ENCODE data around the gene PTPRD.

Gene PTPRD

GRCh38 chr9:8845808-8846207 is 1767.0 kb downstream of the PTPRD start:
- no peak for DNase-seq

DNA sequence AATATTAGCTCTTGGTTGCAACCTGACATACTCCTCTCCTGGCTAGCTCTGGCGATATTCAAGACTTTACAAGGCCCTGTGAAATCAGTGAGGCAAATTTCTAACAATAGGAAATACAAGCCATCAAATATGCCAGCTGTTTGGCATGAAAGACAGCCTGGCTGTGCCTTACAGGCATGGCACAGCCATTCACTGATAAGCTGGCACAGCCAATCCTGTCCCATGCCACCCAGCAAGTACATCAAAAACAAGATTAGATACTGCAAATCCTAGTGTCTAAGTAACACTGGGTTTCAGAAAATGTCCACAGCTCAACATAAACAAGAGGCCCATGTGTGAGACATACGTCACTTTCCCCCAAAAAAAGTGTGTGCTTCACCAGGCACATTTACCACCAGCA is 1767.4 kb downstream of the PTPRD start:
- DNase-seq: no peak

DNA sequence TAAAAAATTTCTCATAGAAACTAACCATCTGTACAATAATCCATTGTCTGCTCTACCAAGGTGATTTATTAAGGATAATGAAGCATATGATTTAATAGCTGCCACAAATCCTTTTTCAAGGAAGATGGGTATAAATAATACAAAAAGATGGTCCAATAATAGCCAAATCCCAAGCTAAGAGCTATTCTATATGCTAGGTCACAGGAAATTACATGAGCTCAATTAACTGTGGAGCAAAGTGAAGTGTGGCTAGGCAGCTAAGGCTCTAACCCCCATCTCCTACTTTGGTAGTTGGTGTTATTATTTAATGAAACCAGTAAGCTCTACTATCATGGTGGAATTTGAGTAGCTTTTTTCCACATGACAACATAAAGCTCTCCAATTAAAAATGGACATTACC is 1768.3 kb downstream of the PTPRD start:
- no peak for DNase-seq

DNA sequence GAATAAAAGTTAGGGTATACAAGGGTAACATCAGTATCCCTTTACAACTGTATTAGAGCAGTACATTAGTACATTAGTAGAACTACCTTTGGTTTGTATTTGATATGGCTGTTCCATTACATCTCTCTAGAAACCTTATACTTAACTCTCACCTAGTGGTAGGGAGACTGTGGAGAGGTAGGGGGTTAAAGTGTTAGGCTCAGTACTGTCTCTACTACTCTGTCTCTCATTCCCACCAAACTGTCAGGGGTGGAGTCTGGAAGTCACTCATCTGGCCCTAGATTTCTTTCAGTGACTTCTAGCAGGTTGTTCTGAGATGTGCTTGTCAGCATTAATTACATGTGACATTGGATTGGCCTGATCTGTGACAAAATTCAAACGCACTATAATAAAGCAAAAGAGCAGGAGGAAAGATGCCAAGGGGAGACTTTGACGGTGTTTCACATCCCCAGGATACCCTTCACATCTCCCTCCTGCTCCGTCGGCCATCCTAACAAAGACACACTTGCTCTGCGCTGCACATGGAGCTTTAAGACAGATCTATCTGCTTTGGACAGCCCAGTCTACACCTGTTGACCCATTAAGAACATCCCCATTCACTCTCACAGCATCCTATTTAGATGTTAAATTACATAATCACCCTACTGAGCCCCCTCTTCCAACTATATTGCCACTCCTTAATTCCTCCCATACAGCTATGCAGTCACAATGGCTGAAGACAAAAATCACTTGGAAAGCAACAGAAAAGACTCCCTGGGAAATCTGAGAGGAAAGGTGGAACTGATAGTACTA is 1770.2 kb downstream of the PTPRD start:
- DNase-seq: no peak

DNA sequence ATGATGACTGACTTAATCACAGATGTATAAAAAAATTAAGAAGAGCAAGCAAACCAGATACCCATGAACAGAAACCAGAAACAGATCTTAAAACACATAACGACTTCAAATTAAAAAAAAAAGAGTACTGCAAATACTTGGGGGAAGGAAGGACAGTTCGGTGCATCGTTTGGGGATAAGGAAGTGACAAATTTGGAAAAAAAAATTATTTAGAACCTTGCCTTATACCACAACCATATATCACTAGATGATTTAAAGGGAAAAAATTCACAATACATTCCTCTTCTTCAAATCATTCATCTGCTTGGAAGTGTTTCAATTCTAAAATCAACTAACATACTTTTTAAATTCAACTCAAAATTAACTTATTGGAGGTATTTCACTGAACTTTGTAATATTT is 1774.7 kb downstream of the PTPRD start:
- no peak for DNase-seq

DNA sequence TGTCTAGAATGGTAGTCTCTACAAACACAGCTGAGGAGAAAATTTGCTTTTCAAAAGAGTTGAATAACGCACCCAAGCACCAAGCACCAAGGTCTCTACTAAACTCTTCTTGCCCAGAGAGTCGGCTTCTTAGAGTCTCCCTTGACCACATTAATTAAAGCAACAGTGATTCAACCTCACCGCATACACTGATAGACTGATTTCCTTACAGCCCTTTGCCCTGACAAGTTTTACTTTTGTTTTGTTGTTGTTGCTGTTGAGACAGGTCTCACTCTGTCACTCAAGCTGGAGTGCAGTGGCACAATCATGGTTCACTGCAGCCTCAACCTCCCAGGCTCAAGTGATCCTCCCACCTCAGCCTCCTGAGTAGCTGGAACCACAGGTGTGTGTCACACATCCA is 1777.5 kb downstream of the PTPRD start:
- DNase-seq: no peak

DNA sequence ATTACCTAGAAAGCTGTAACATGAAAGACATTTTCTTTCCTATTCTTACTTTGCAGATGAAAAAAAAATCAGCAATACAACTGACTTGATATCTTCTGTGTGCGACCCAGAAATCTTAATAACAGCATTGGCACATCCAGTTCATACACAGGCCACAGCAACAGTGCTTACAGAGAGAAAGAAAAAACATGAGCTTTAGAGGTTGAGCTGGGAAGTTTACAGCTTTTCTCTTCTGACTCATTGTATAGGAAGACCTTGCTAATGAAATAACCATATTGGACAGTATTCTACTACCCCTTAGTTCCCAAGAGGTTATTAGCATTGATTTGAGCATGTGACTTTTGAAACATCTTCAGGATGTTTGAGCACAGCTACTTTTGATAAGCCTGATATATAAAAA is 1779.8 kb downstream of the PTPRD start:
- no peak for DNase-seq

- DNase-seq: no peak
Observed at GRCh38 chr9:8832386-8832785, 1780.4 kb downstream of the PTPRD start.

DNA sequence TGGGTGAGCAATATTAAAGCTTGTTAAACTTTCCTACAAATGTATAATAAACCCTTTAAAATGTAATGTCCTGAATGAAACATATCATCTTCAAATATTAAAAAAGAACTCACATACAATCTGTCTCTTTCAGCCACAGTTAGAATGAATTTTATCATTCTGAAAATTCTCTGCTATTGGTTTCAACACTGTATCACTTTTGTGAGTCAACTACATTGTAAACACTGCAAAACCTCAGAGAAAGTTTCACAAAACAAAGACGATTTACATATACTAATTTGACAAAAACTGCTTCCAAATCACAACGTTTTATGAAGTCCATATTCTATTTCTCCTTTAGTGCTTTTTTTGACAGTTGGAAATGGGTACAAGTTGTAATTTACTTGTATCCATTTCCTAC is 1781.2 kb downstream of the PTPRD start:
- no peak for DNase-seq

DNA sequence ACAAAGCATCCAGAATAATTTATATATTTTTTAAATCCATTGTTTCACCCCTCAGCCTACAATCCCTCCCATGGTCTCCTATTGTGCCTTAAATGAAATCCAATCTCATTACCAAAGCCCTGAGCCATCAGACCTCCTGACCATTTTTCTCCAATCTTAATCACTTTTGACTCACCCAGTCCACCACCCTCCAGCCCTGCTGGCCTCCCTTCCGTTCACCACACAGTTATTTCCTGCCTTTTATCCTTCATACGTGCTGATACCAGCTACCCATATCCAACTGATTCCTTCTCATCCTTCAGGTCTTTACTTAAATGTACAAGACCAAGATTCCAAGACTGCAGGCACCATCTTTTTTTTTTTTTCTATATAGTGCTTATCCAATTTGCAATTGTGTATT is 1786.5 kb downstream of the PTPRD start:
- DNase-seq: no peak

DNA sequence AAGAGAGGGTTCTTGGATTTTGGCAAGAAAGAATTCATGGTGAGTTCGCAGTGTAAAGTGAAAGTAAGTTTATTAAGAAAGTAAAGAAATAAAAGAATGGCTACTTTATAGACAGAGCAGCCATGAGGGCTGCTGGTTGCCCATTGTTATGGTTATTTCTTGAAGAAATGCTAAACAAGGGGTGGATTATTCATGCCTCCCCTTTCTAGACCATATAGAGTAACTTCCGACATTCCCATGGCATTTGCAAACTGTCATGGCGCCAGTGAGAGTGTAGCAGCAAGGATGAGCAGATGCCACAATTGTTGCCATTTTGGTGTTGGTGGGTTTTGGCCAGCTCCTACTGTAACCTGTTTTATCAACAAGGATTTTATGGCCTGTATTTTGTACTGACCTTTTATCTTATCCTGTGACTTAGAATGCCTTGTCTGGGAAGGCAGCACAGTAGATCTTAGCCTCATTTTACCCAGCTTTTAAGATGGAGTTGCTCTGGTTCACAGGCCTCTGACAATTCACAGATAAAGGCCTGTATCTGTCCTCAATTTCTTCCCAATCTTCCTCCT is 1787.1 kb downstream of the PTPRD start:
- no peak for DNase-seq

GRCh38 chr9:8823131-8823895 is 1789.5 kb downstream of the PTPRD start:
- no peak for DNase-seq

DNA sequence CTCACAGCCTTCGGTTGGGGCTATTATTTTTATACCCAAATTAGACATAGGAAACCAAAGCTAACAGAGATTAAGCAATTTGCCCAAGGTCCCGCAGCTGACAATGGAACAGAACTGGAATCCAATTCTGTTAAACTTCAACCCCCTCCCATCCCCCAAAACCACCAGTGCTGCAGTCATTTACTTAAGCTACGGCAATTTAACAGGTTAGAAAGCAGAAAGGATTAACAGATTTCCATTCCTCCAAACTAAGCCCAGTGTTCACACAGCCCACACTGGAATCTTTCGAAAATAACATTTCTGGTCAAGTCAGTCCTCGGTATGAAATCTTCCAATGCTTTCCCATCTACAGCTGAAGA is 1790.2 kb downstream of the PTPRD start:
- DNase-seq: no peak

DNA sequence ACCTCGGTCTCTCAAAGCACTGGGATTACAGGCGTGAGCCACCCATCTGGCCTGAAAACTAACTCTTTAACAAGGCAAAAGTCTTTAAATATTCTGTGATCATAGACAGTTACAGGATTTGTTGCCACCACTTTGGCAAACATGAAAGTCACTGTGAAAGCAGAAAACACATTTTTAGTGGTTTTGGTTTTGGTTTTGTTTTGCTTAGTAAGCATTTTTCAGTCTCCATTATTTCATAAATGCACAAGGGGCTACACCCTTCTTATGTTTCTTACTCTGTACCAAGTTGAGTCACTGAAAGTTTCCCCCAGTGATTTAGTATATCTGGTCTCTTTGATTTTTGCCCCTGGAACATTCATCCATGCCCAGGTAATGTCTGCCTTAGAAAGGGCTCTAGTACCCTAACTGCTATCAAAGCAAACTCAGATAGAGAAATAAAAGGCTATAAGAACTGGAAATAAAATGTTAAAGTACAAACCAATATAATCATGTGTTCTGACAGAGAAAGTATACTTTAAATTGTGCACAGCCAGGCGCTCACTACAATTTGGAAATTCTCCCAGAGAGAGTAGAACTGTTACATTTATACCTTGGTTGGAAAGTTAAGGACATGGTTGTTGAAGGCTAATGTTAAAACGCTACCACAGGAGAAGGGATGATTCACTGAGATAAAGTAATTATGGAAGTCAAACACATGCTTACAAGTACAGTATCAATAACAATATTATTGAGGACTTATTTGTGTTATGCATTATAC is 1790.7 kb downstream of the PTPRD start:
- DNase-seq: no peak

GRCh38 chr9:8817335-8817734 is 1795.5 kb downstream of the PTPRD start:
- no peak for DNase-seq

- DNase-seq: no peak
Observed at GRCh38 chr9:8816361-8816760, 1796.4 kb downstream of the PTPRD start.

DNA sequence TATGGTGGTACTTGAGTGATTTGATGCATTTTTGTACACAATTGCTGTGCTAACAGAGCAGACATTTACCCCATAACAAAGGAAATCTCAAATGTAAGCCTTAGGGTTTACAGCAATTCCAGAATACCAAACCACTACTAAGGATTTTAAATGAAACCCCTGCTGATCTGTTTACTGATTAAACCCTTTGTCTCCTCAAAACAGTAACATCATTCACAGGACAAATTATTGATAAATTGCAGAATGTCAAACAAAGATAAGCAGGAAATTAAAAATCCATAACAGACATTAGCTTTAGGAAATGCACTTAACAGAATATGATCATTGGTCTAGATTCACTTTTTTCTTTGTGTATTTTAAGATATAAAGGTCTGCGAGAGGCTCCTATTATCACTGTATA is 1796.9 kb downstream of the PTPRD start:
- no peak for DNase-seq

- no peak for DNase-seq
Observed at GRCh38 chr9:8815219-8815618, 1797.6 kb downstream of the PTPRD start.

- DNase-seq: no peak
Observed at GRCh38 chr9:8812888-8813287, 1799.9 kb downstream of the PTPRD start.

DNA sequence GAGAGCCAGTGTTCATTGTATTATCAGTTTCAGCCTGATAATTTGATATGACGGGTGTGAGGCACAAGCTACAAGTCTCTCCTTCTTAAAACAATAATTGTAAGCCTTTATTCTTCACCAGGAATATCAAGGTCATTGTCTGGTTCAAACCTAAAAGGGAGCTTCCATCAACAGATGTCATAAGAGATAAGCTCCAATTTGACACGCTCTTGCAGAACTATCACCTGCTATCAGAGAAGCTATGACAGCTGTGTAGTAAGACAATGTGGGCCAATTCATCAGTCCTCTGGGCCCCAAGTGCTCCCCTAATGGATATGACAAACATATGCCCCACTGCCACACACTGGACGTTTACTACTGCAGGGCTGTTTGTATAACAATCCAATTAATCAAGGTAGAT is 1803.1 kb downstream of the PTPRD start:
- DNase-seq: no peak

GRCh38 chr9:8806150-8806549 is 1806.7 kb downstream of the PTPRD start:
- no peak for DNase-seq

- DNase-seq: no peak
Observed at GRCh38 chr9:8804613-8805012, 1808.2 kb downstream of the PTPRD start.

DNA sequence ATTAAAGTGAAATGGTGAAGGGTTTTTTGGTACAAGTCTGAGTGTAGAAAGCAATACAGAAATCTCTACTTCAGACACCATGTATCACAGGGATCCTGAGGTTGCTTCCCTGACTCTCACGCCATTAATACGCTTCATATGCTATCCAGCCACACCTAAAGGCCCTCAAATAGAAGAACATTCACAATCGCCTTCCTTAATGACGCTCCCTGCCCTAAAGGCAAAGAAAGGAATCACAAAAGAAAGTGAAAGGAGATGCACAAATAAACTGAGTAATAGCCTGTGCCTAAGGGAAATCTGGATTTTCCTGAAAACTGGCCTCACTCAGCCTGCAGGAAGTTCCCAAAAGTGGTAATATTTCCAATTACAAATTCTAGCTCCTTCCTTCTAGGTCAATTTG is 1810.6 kb downstream of the PTPRD start:
- no peak for DNase-seq

DNA sequence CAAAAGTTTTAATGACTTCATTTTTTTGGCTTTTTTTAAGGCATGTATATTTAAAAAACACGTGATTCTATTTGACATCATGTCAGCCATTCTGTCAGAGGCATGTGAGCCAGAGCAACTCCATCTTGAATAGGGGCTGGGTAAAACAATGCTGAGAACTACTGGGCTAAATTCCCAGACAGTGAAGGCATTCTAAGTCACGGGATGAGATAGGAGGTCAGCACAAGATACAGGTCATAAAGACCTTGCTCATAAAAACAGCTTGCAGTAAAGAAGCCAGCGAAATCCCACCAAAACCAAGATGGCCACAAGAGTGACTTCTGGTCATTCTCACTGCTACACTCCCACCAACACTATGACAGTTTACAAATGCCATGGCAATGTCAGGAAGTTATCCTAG is 1812.6 kb downstream of the PTPRD start:
- no peak for DNase-seq
